ENCODE data around the gene RNF135. TPM values are rescaled to one million over a fixed set of nuclear protein-coding genes. Genes with fewer than 3 reads are reported as not detected.
"Not testable (repeated sequence)": the region's sequence is repeated elsewhere in the genome, so short reads cannot be mapped to it uniquely, and the experiment has no call there.

The RNF135 gene
- total RNA-seq, 1 donor, result 11.2 TPM

GRCh38 chr17:31031841-31032240 lies 61.0 kb downstream of the RNF135 start:
- Histone ChIP-seq H3K9me3 (ENCODE audit: low read depth, low read length) (no peaks in the 10 kb centered on the region), H3K4me3 (ENCODE audit: insufficient read depth, low read length) (no peak overlapping the region), H3K4me1 (ENCODE audit: insufficient read depth, low read length) (no peaks in the 10 kb centered on the region), H3K4me2 (ENCODE audit: insufficient read depth, low read length) (no peak overlapping the region), H3K27me3 (ENCODE audit: insufficient read depth, low read length) (no peaks in the 10 kb centered on the region), H3K36me3 (ENCODE audit: insufficient read depth, low read length) (no peaks in the 10 kb centered on the region), H3K27ac (ENCODE audit: low read depth, low read length) (no peak overlapping the region), H3K79me2 (ENCODE audit: insufficient read depth, low read length) (no peaks in the 10 kb centered on the region), H2AFZ (ENCODE audit: low read length) (no peak overlapping the region), H4K20me1 (ENCODE audit: insufficient read depth, low read length) (no peaks in the 10 kb centered on the region)
- no peak for DNase-seq (ENCODE audit: insufficient read length, low spot score, missing footprints)
- no peak for TF ChIP-seq CTCF (IDR thresholded peaks at IDR 0.05; ENCODE audit: extremely low read depth, low read depth, low read length)

GRCh38 chr17:31035611-31036010 lies 64.8 kb downstream of the RNF135 start:
- not testable (repeated sequence) for H3K4me3 ChIP-seq (ENCODE audit: insufficient read depth, low read length); DNase-seq (ENCODE audit: insufficient read length, low spot score, missing footprints)

GRCh38 chr17:31040837-31041236 lies 70.0 kb downstream of the RNF135 start:
- H3K4me2 ChIP-seq (ENCODE audit: insufficient read depth, low read length); H3K4me3 ChIP-seq (ENCODE audit: insufficient read depth, low read length); DNase-seq (ENCODE audit: insufficient read length, low spot score, missing footprints); H3K27ac ChIP-seq (ENCODE audit: low read depth, low read length); H3K36me3 ChIP-seq (ENCODE audit: insufficient read depth, low read length); H4K20me1 ChIP-seq (ENCODE audit: insufficient read depth, low read length); H3K79me2 ChIP-seq (ENCODE audit: insufficient read depth, low read length); H2AFZ ChIP-seq (ENCODE audit: low read length); H3K27me3 ChIP-seq (ENCODE audit: insufficient read depth, low read length); H3K9me3 ChIP-seq (ENCODE audit: low read depth, low read length); H3K4me1 ChIP-seq (ENCODE audit: insufficient read depth, low read length): not testable (repeated sequence)

More at GRCh38 chr17:31035611-31036010, 64.8 kb downstream of the RNF135 start:
- H3K27ac ChIP-seq (ENCODE audit: low read depth, low read length); H3K27me3 ChIP-seq (ENCODE audit: insufficient read depth, low read length); H3K4me1 ChIP-seq (ENCODE audit: insufficient read depth, low read length); H3K9me3 ChIP-seq (ENCODE audit: low read depth, low read length); H4K20me1 ChIP-seq (ENCODE audit: insufficient read depth, low read length); H3K4me2 ChIP-seq (ENCODE audit: insufficient read depth, low read length); H3K79me2 ChIP-seq (ENCODE audit: insufficient read depth, low read length); H3K36me3 ChIP-seq (ENCODE audit: insufficient read depth, low read length); H2AFZ ChIP-seq (ENCODE audit: low read length): not testable (repeated sequence)

- H3K36me3 ChIP-seq (ENCODE audit: insufficient read depth, low read length); DNase-seq (ENCODE audit: insufficient read length, low spot score, missing footprints); H3K4me1 ChIP-seq (ENCODE audit: insufficient read depth, low read length); H3K9me3 ChIP-seq (ENCODE audit: low read depth, low read length); H4K20me1 ChIP-seq (ENCODE audit: insufficient read depth, low read length); H3K4me3 ChIP-seq (ENCODE audit: insufficient read depth, low read length); H3K27me3 ChIP-seq (ENCODE audit: insufficient read depth, low read length); H3K4me2 ChIP-seq (ENCODE audit: insufficient read depth, low read length); H2AFZ ChIP-seq (ENCODE audit: low read length); H3K27ac ChIP-seq (ENCODE audit: low read depth, low read length); H3K79me2 ChIP-seq (ENCODE audit: insufficient read depth, low read length): not testable (repeated sequence)
Measured at GRCh38 chr17:31042378-31042777, 71.5 kb downstream of the RNF135 start.

- not testable (repeated sequence) for DNase-seq (ENCODE audit: insufficient read length, low spot score, missing footprints); H3K27ac ChIP-seq (ENCODE audit: low read depth, low read length); H3K9me3 ChIP-seq (ENCODE audit: low read depth, low read length); H4K20me1 ChIP-seq (ENCODE audit: insufficient read depth, low read length); H3K36me3 ChIP-seq (ENCODE audit: insufficient read depth, low read length); H3K4me3 ChIP-seq (ENCODE audit: insufficient read depth, low read length); H3K4me1 ChIP-seq (ENCODE audit: insufficient read depth, low read length); H3K79me2 ChIP-seq (ENCODE audit: insufficient read depth, low read length); H3K27me3 ChIP-seq (ENCODE audit: insufficient read depth, low read length); H2AFZ ChIP-seq (ENCODE audit: low read length); H3K4me2 ChIP-seq (ENCODE audit: insufficient read depth, low read length)
Measured at GRCh38 chr17:31046856-31047425, 76.1 kb downstream of the RNF135 start.

GRCh38 chr17:31048142-31048541 lies 77.3 kb downstream of the RNF135 start:
- Histone ChIP-seq H3K36me3 (ENCODE audit: insufficient read depth, low read length) (no peaks in the 10 kb centered on the region), H3K79me2 (ENCODE audit: insufficient read depth, low read length) (no peaks in the 10 kb centered on the region), H3K27ac (ENCODE audit: low read depth, low read length) (no peak overlapping the region), H2AFZ (ENCODE audit: low read length) (no peak overlapping the region), H3K4me2 (ENCODE audit: insufficient read depth, low read length) (no peak overlapping the region), H3K9me3 (ENCODE audit: low read depth, low read length) (no peaks in the 10 kb centered on the region), H4K20me1 (ENCODE audit: insufficient read depth, low read length) (no peaks in the 10 kb centered on the region), H3K4me1 (ENCODE audit: insufficient read depth, low read length) (peaks cover 15% of the 10 kb centered on the region), H3K4me3 (ENCODE audit: insufficient read depth, low read length) (no peak overlapping the region), H3K27me3 (ENCODE audit: insufficient read depth, low read length) (no peaks in the 10 kb centered on the region)
- no peak for DNase-seq (ENCODE audit: insufficient read length, low spot score, missing footprints)
- no peak for TF ChIP-seq CTCF (IDR thresholded peaks at IDR 0.05; ENCODE audit: extremely low read depth, low read depth, low read length)

Measured in osteoblast (primary cell).